Bone marrow (tissue), 2 donors: ENCODE data around the gene LRRC75A.
A peak's percentile ranks its signal among the peaks of the same experiment; 100 is the strongest.
"Not testable (repeated sequence)": the region's sequence is repeated elsewhere in the genome, so short reads cannot be mapped to it uniquely, and the experiment has no call there.

Experiments used
- DNase-seq, 2 donors: peaks; one replicate each; lab custom pipeline; 2025; lab: John Stamatoyannopoulos, UW

LRRC75A gene

DNA sequence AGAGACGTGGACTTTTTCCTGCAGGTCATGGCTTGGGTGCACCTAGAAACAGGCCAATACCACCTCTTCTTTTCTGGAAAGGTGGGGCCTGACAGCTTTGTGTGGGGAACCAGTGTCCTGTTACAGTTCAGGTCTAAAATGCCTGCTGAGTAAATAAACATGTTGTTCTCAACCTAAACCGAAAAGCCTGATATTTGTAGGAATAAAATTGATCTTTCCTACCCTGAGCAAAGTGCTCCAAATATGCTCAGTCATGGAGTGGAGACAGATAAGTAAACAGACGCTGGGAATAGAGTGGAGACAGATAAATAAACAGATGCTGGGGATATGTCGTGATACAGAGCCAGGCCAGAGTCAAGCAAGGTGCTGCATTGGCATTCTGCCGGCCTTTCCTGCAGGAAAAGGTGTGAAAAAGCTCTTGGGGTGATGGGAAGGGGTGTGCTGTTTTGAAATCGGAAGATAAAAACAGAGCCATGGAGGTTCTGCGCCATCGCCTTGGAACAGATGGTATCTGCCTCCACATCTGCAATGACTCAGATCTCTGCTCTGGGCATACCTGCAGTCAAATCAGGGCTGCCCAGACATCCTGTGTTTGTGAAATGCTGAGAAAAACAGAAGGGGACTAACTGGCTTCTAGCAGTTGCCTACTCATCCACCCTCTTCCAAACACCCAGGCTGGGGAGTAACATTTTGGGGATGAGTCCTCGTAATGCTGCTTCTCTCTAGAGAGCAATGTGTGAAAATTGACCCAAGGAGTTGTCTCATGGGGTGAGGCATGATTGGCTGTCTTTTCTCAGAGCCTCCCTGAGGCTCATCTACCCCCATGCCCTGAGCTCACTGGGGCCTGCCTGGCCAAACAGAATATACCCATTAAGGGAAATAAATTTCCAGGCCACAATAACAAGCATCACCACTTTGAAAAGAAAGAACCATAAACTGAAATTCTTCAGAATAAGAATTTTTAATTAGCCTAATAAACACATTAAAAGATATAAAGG, 93.4 kb downstream of the LRRC75A start:
- peak in 1 of 2 donors; percentile 93 for DNase-seq

DNA sequence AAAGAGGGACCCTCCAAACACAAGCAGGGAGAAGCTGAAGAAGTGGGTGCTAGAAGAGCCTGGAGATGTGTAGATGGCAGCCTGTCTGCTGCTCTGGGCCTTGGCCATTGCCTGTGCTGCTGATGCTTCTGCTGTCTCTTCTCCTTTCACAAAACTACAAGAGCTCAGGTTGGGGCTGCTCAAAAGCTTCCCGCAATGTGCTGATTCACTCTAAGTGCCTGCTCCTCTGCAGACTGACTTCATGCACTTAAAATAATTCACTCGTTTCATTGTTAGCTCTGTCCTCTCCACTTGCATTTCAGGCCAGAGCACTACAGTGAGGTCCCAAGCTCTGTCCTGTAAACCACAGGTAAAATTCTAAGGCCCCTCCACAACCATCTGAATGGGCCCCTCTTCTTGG, 95.3 kb downstream of the LRRC75A start:
- peak in 1 of 2 donors; percentile 77 for DNase-seq

DNA sequence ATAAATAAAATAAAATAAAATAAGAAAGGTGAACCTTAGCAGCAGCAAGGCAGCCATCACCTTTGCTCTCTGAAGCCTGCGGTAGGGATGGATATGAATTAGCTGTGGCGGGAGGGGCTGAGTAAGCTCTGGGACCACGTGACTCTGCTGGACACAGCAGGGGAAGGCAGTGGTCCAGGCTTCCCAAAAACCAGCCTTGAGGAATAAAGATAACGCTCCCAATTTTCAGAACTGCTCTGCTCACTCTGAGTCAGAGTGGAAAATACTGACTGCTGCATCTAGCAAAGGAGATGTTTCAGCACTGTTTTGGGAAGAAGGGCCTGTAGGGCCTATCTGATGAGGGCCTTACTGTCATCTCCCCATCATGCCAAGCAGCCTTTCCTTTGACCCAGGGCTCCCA, 96.1 kb downstream of the LRRC75A start:
- not testable (repeated sequence) for DNase-seq

DNA sequence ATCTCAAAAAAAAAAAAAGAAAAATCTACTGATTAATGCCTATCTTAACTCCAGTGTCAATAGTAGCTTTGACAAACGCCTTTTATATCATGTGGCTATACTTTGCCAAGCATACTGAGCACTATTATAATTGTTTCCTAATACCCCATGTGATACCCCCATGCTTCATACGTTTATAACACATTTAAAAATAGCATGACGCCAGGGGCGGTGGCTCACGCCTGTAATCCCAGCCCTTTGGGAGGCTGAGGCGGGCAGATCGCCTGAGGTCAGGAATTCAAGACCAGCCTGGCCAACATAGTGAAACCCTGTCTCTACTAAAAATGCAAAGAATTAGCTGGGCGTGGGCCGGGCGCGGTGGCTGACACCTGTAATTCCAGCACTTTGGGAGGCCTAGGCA, 99.5 kb downstream of the LRRC75A start:
- not testable (repeated sequence) for DNase-seq
